Subcutaneous adipose tissue (tissue), 4 donors: Measurements from ENCODE around the gene MYOG. TPM values are rescaled to one million over a fixed set of nuclear protein-coding genes. Genes with fewer than 3 reads are reported as not detected.

Source experiments
- CTCF ChIP-seq: fragments of 450-650 bp; IDR thresholded peaks from one replicate; pipeline ENCODE4 v1.5.1; 2016; ENCODE audit warnings: low read depth, mild to moderate bottlenecking, control low read depth, antibody characterized with exemption, moderate library complexity
- total RNA-seq, 4 donors: library from RNA; depleted of rRNA; stranded (reverse); fragments of >200 nt; gene quantifications; one replicate each; pipeline ENCODE4 v1.1.0, GENCODE V29; 2016

Gene MYOG
- total RNA-seq, 4 donors from 2014 or later = not detected

- TF ChIP-seq CTCF = no peak
Measured at GRCh38 chr1:203099805-203100515, 14.1 kb upstream of the MYOG start.

GRCh38 chr1:203098914-203099520, 13.2 kb upstream of the MYOG start:
- TF ChIP-seq CTCF = no peak

- no peak for TF ChIP-seq CTCF
Measured at GRCh38 chr1:203098445-203098844, 12.6 kb upstream of the MYOG start.

GRCh38 chr1:203097001-203097400, 11.2 kb upstream of the MYOG start:
- no peak for TF ChIP-seq CTCF

- TF ChIP-seq CTCF = no peak
Measured at GRCh38 chr1:203096566-203096965, 10.8 kb upstream of the MYOG start.

GRCh38 chr1:203095061-203095690, 9.4 kb upstream of the MYOG start:
- no peak for TF ChIP-seq CTCF

- no peak for TF ChIP-seq CTCF
Measured at GRCh38 chr1:203093754-203094410, 8.1 kb upstream of the MYOG start.
